ENCODE measurements around the gene LYRM2.

LYRM2 gene, protein sequence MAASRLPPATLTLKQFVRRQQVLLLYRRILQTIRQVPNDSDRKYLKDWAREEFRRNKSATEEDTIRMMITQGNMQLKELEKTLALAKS

DNA sequence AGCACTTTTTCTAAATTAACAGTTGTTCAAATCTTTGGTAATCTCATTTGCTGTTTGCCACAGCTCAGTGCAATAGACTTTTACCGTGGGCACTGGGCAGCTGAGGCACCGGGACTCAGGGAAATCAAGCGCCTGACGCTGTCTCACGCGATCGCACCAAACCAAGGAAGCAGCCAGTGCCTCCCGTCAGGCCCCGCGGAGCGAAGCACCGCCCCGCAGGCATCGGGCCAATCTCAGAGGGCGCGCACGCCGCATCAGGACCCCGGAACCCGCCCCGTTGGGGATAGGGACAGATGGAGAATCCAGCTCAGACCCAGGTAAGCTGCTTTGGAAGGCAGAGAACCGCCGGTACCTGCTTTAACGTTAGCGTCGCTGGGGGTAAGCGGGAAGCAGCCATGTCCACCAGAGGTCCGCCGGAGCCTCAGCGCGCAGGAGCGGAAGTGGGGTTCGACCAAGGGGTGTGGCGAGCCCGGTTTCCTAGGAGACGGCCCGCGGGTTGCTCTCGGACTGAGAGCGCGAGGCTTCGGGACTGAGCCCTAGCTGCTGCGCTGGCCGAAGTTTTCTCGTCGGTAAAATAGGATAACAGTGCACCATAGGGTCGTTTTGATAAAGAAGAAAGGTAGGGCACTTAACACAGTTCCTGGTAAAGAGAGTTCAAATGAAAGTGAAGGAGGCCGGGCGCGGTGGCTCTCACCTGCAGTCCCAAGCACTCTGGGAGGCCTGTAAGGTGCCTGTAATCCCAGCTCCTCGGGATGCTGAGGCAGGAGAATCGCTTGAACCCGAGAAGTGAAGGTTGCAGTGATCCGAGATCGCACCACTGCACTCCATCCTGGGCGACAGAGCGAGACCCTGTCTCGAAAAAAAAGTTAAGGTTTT is at the start of gene LYRM2:
TSS of gene LYRM2 (minus strand) at position 428 of the 876 bp plus-strand sequence. CDS start at position 397, 31 bp downstream.
- DNase-seq, result peak; percentile 84 to 93

DNA sequence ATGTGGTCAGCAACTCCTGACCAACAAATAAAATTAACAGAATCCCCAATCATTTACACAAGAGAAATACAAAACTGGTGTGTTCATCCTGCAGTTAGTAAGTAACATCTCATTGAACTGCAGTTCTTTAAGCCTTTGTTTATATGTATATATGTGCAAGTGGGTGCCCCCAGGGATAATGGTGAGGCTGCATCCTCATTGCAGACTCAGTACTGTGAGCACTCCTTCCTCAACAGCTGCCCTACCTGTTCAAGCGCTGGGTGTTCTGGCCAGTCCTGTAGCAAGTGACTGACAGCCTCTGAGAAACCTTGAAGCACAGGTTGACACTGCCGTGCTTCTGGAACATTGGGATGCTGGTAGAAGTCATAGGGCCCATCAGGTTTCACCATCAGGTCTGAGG is 49.8 kb upstream of the LYRM2 start:
- DNase-seq, result no peak

DNA sequence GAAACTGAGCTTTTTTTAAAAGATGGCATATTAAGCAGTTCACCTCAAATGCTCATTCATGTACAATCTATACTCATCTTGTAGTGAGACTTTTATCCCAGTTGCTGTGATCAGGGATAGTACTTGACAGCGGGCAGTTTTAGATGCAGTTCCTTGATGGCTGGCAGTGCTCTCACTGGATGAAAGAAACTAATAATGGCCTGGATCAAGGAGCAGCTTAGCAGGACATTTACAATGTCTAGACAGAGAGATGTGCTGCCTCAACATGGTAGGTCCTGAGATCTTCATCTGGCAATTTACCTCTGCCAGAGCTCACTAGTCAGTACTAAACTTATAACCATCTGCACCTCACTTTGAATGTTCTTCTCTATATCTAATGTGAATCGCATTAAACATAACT is 46.8 kb upstream of the LYRM2 start:
- no peak for DNase-seq

DNA sequence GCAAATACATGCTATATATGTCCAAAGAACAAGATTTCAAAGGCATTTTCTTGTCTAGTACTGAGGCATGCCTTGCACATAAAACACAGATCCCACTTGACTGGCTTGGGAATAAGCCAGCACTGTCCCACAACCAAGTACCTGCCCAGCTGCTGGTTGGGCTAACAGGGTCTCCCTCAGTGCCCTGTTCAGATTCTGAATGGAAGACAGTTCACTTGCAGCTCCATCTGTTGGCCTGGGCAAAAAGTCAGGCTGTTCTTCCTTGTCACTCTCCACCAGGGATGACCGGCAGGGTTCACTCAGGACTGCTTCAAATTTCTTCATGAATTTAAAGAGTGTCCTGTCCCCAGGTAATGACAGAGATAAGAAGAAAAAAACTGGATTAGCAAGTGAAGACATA is 44.4 kb upstream of the LYRM2 start:
- no peak for DNase-seq

DNA sequence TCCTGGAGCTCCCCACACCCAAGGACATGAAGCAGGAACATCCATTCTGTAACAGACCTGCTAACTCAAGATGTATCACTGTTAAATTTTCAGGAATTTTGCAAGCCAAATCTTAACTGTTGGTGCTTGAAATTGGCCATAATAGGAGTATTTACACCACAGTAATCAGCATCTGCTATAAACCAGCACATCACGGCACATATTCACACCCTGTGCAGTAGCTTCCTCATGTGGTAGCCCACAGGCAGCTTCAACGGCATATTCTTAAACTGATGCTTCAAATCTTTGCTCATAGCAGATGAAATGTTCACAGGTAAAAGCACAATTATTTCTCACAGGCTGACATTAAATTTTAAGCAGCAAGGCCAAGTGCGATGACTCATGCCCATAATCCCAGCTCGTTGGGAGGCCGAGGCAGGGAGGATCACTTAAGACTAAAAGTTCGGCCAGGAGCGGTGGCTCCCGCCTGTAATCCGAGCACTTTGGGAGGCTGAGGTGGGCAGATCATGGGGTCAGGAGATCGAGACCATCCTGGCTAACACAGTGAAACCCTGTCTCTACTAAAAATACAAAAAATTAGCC is 43.5 kb upstream of the LYRM2 start:
- DNase-seq, result no peak

DNA sequence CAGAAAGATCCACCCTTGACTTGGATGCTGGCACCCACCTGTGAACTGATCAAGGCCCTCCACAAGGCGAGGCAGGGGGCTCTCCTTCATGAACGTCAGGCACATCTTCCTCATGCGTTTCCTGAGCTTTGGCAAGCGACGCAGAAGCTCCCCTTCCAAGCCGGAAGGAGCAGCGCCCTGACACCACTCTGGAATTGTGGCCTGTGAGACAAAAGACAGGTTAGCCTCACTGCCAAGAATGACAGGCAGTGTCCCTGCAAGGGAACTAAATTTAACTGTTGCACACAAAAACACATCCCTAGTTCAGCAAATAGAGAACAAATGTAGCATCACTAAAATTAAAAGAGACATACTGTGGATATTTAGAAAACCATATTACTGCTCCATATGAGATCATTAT is 42.0 kb upstream of the LYRM2 start:
- no peak for DNase-seq

DNA sequence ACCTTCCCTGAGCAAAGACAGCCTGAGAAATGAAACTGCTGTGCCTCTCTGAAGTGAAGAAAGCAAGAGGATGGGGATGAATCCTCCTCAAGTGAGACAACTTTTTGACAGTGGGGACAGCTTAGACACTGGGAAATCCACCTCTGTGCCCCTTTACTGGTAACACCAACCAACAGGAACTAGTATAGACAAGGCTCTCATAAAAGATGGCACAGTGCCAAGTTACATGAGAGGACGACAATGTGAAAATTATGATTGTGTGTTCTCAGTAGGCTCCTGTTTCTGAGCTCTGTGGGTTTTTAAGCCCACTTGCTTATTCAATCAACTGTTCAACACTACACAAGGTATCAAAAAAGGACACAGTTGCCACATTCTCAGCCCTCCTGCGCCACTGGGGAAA is 41.6 kb upstream of the LYRM2 start:
- no peak for DNase-seq

DNA sequence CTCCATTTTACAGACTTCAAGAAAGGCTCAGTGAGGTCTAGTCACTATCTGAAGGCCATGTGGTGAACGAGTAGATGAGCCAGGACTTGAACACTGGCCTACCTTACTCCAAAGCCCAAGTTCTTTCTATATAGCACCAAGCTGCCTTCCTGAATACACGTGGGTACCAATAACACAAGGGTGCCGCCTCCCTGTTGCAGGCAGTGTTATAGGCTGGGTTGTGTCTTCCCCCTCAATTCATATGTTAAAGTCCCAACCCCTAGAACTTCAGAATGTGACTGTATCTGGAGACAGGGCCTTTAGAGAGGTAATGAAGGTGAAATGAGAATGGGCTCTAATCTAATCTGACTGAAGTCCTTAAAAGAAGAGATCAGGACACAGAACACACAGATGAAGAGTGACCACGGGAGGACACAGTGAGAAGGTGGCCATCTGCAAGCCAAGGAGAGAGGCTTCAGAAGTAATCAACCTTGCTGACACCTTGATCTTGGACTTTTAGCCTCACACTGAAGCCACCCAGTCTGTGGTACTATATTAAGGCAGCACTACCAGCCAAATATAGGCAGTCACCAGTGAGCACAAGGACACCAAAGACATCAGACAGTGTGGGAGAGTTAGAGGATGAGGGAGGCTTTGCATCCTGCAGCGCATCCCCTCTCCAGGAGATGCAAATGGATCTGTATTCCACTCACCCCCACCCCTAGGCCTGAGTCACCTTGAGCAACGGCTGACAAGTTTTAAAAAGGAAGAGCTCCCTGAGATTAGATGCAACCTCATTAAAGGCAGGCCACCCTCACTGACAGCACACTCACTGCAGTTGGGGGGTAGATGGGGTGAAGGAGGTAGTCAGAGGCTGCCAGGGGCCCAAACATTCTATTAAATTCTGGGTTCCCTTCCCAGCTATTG is 40.9 kb upstream of the LYRM2 start:
- DNase-seq, result no peak

DNA sequence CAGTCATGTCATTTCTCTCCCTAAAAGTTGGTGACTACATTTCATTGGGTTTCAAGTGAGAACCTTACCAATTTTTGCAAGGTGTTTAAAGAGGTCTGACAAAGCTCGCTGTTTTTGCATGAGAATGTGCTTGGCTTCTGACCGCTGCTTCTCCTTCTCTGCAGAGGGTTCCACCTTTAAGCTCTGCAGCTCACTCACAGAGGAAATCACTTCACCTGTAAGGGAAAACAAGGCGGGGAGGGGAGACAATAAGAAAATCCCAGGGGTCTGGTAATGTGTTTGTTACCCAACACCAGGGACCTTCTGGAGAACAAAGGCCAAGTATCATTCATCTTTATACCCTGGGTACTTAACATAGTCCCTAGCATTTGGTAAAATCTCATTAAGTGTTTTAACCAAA is 40.0 kb upstream of the LYRM2 start:
- DNase-seq, result no peak

DNA sequence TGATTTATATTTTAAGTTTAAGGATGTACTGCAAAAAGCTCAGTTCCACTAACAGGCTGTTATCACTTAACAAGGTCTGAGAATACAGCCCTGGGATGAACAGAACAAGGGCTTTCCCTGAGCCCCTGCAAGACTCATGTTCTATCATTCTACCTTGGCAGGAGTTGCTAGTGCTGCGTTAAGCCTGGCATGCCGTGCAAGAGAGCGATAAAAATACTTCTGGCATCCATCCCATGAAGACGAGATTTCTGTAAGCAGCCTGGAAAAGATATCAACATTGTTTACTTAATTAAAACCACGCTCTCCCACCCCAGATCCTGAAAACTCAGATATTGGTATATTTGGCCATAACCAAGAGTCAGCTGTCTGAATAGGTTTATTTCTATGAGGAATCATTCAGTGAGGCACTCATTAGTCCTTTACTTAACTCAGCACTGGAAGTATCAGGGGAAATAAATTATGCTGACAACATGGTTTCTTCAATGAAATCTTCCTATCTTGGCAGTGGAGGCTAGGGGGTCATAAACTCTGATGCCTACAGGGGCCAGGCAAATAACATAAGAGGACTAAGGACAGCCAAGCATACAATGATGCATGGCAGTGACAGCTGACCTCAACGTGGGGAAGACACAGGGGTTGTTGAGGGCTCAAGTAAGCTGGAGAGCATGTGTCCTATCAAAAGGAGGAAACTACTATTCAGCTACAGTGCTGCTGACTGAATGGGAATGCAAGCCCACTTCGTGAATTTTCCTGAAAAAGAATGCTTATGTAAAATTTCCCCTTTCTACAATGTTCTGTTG is 37.6 kb upstream of the LYRM2 start:
- no peak for DNase-seq

DNA sequence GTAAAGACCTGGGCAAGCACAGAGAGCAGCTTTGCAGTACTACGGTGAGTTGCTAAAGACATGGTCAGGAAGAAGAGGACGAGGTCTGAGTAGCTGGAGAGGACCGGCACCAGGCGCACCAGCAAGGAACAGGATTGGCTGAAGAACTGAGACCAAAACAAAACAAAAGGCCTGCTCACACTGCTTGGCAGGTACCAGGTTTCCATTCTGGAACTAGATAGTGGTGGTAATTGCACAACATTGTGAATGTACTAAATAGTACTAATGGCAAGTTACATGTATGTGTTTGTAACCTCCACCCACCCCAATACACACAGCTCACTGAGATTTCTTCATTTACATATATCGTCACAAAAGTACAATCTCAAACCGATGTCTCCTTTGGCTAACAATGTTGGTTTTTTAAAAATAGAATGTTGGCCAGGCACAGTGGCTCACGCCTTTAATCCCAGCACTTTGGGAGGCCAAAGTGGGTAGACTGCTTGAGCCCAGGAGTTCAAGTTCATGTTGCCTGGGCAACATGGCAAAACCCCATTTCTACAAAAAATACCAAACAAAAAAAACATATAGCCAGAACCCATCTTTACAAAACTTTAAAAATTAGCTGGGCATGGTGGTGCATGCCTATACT is 32.5 kb upstream of the LYRM2 start:
- no peak for DNase-seq

DNA sequence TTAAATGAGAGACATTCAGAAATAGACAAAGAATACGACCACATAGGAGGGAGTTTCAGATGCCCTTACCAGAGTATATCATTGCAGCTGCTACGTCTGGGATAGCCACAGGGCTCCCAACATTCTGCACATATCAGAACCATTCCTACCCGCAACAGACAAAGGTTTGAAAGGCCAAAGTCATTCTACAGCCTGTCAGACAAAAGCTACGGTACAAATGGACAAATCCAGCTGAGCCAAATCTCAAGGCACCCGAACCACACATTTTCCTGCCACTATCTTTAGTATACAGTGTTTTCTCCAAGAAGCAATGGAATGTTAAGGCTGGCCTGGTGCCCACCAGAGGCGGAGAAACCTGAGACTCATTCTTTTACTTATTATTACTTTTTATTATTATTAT is 30.5 kb upstream of the LYRM2 start:
- DNase-seq, result no peak

DNA sequence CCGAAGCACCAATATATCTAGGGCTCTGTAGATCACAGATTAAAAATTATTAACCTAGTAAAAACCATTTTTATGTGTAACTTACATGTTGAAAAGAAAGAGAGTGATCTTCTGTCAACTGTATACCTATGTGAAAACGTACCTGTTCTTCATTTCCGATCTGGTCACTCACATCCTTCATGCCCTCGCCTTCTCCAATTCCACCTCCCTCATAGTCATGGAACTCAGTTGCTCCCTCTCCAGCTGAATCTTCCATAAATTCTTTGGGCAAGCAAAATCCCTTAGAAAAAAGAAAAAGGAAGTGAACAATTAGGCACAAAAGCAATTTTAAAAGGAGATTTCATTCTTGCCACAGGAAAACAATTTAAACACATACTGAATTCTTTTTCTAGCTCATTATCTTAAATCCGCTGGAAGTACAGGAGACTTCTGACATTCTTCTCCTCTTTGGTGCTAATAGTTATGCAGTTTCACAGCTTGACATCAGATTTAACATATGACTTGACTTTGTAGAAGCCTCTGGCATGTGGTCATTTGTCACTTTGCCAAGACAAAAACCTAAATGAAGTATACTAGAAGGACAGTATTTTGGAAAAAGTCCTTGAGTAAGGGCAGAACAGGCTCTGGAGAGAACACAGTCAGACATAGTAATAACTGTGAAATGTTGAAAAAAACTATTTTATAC is 29.5 kb upstream of the LYRM2 start:
- no peak for DNase-seq

DNA sequence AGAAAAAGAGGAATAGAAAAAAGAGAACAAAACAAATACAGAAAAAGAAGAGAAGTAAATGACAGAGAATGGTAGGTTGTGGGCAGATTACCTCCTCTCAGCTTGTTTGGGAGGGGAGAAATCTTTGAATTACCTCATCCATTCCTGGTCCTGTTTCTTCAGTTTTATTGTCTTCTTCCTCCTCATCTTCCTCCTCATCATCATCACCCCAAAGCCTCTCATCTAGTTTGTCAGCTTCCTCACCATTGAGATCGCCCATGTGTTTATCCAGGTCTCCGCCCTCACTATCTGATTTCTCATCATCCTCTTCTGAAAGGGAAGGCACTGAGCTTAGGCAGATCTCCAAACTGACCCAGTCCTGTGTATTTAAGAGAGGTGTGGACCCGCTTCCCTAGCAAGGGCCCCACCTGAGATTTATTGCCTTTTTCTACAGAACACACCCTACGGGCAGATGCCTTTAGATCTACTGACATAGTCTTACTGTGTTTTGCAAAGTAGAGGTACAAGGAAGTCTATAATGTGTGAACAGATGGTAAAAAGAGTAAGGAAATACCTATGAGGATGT is 24.2 kb upstream of the LYRM2 start:
- DNase-seq, result no peak

DNA sequence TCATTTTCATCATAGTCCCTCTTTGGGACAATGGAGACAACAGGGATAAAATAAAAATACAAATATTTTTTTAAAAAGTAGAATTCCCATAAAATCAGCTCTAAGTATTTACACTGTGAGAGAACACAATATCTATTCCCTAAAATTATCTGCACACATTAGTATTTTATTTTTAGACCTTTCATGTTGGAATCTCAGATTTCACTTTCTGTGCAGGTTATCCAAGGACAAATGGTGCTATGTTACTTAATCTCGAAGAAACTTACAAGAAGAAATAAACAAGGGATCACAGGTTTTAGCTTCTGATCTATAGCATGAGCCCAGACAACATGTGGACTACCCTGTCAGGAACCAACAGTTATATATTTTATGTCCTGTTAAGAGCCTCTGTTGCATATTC is 23.0 kb upstream of the LYRM2 start:
- no peak for DNase-seq

DNA sequence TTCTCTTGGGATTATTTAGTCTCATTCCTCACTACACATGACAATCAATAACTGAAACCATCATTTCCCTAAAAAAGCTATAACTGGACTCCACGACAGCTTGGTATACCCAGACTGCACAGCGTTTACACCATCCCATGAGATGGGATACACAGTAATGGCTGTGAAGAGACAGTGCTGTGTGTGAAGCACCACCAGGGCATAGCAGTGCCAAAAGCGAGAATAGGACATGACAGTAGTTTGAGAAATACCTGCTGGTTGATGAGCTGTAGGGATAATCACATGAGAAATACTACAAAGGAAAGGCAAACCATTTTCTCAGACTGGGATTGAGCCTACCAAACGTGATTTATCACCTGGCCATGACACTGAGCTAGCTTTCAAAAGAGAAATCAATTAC is 22.4 kb upstream of the LYRM2 start:
- DNase-seq, result no peak

DNA sequence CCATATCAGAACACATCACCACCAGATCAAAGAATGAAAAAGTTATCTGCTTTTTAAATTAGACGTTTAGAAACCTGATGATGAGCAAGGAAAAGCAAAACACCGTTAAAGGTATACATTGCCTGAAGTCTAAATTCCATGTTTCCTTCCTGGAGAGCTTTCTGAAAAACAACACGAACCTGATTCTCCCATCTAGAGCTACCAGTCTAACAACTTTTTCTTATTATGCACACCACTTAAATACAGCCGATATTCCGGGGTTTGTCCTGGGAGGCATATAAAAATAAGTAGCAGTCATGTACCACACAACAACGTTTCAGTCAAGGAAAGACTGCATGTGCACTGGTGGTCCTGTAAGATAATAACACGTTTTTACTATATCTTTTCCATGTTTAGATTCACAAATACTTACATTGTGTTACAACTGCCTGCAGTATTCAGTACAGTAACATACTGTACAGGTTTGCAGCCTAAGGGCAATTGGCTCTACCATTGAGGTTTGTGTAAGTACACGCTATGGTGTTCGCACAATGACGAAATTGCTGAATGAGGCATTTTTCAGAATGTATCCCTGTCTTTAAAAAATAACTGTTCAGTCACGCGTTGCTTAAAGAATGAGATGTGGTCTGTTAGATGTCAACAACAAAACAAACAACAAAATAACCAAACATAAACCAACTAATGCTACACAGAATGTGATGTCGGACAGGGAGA is 19.1 kb upstream of the LYRM2 start:
- no peak for DNase-seq

DNA sequence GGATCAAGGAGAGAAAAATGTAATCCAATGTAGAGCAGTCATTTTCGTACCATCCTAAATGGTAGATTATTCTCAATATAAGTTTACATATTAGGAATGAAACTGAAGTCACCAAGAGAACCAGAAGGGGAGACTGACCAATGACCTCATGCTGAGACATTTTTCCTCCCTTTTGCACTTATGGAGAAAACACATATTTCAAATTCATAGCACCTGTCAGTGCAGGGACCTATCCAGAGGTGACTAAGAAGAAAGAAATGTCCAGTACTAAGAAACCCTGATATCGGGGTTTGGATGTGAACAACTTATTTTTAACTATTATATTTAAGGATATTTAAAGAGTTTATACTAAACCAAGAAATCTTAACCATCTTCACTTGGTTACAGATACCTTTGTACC is 16.6 kb upstream of the LYRM2 start:
- no peak for DNase-seq

DNA sequence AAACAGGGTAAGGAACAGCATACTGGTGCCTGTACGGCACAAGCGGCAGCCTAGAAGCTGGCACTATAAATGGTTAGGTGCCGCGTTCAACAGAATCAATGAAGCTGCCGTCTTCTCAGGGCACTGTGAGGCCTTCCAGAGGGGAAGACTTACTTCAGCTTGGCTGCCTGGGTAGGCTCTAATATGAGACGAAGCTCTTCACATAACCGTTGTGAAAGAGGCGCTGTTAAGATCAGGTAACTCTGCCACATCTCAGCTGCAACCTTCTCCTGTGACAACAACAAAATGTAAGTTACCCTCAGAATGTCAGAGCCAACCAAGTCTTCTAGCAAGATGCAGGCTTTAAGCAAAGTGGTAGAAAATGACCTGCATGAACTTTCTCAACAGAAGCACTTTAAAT is 12.0 kb upstream of the LYRM2 start:
- no peak for DNase-seq

DNA sequence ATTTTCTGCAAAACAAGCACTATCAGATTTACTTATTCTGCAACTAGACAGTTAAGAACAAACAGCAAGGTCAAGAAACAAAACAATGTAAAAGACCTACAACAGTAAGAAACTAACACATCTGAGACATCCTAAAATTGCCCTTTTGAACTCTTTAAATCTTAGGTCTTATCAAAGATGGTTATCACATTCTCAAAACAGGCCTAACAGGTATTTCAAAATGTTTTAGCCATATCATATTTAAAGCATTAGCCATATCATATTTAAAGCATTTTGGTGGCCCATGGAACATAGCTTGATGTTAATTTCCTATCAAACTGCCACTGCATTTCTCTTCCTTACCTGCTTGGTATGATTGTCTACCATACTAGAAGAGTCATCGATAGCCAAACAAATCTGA is 11.1 kb upstream of the LYRM2 start:
- no peak for DNase-seq

Data from bone marrow (tissue), 2 donors.